Keratinocyte (primary cell): ENCODE data around the gene CXXC5. TPM values are rescaled to one million over a fixed set of nuclear protein-coding genes. Genes with fewer than 3 reads are reported as not detected.

Experiments used
- DNase-seq: peaks from one replicate; pipeline ENCODE4 v3.0.0-alpha.2; 2011; ENCODE audit warnings: low read depth, missing footprints, low spot score
- FAIRE-seq: peaks from 2 replicates; lab custom pipeline; 2011; peaks lifted over from hg19 to GRCh38; lab: Jason Lieb, UNC
- H2AFZ ChIP-seq: 2 replicates; pipeline ENCODE4 v1.6.0; 2012; ENCODE audit warnings: low read length, control low read depth, inconsistent platforms; ENCODE audit not compliant: control insufficient read depth
- H3K27ac ChIP-seq: 2 replicates; pipeline ENCODE4 v1.5.1; 2011; ENCODE audit warnings: low read length; ENCODE audit not compliant: control insufficient read depth, insufficient read depth
- H3K27me3 ChIP-seq: 3 replicates; pipeline ENCODE4 v1.6.0; 2011; ENCODE audit warnings: low read length; ENCODE audit not compliant: control insufficient read depth, insufficient read depth; ENCODE audit errors: extremely low read depth
- H3K36me3 ChIP-seq, 2 experiments: 2 replicates in 1 of 2; 3 replicates in 1 of 2; pipeline ENCODE4 v1.5.1; 2011; ENCODE audit warnings: low read length in 2 of 2, mild to moderate bottlenecking in 1 of 2; ENCODE audit not compliant: control insufficient read depth in 2 of 2, insufficient read depth in 2 of 2; ENCODE audit errors: extremely low read depth in 1 of 2
- H3K4me1 ChIP-seq: 3 replicates; pipeline ENCODE4 v1.5.1; 2011; ENCODE audit warnings: low read length; ENCODE audit not compliant: control insufficient read depth, insufficient read depth; ENCODE audit errors: extremely low read depth
- H3K4me2 ChIP-seq: 3 replicates; pipeline ENCODE4 v1.6.0; 2011; ENCODE audit warnings: low read depth, low read length; ENCODE audit not compliant: control insufficient read depth, insufficient read depth; ENCODE audit errors: extremely low read depth
- H3K4me3 ChIP-seq, 3 experiments: fragments of 200-600 bp in 1 of 3; sonication (generic) in 1 of 3; 2 replicates in 2 of 3; 3 replicates in 1 of 3; pipeline ENCODE4 v1.5.1; 2011 to 2016; ENCODE audit warnings: low read length in 3 of 3, mild to moderate bottlenecking in 3 of 3, control low read depth in 2 of 3, inconsistent platforms in 1 of 3, low read depth in 1 of 3, mixed read lengths in 1 of 3, mixed run types in 1 of 3, moderate library complexity in 1 of 3; ENCODE audit not compliant: control insufficient read depth in 2 of 3, insufficient read depth in 2 of 3; ENCODE audit errors: extremely low read depth in 1 of 3
- H3K79me2 ChIP-seq: 2 replicates; pipeline ENCODE4 v1.6.0; 2012; ENCODE audit warnings: low read length; ENCODE audit not compliant: control insufficient read depth, insufficient read depth
- H3K9ac ChIP-seq: 3 replicates; pipeline ENCODE4 v1.6.0; 2011; ENCODE audit warnings: low read length; ENCODE audit not compliant: control insufficient read depth, insufficient read depth; ENCODE audit errors: extremely low read depth
- H3K9me1 ChIP-seq: 3 replicates; pipeline ENCODE4 v1.6.0; 2011; ENCODE audit warnings: low read length; ENCODE audit not compliant: control insufficient read depth, insufficient read depth; ENCODE audit errors: extremely low read depth
- H3K9me3 ChIP-seq: 2 replicates; pipeline ENCODE4 v1.5.1; 2012; ENCODE audit warnings: low read depth, low read length; ENCODE audit not compliant: control insufficient read depth
- H4K20me1 ChIP-seq: 3 replicates; pipeline ENCODE4 v1.6.0; 2011; ENCODE audit warnings: low read length; ENCODE audit not compliant: control insufficient read depth, insufficient read depth; ENCODE audit errors: extremely low read depth
- EZH2 ChIP-seq: IDR thresholded peaks from one replicate; pipeline ENCODE4 v1.6.1; 2012; ENCODE audit warnings: inconsistent platforms, mild to moderate bottlenecking, low read length, moderate library complexity
- dilution Hi-C: fragments of 300-500 bp; cut with MboI; formaldehyde crosslinking; loops from one replicate; pipeline ENCODE4 v1.7.0; 2020; ENCODE audit warnings: low sequenced_read_pairs; ENCODE audit not compliant: extremely low pct_ligation_motif_present
- polyA plus RNA-seq, 5 experiments: library from polyadenylated mRNA; depleted of rRNA in 3 of 5; stranded (reverse) in 3 of 5; stranded (forward) in 1 of 5; unstranded in 1 of 5; fragments of >200 nt; gene quantifications; 1 replicate in 1 of 5; 2 replicates in 3 of 5; 3 replicates in 1 of 5; pipeline versions ENCODE4 v1.2.1 to v1.2.3, GENCODE V29; 2011 to 2012; ENCODE audit warnings: missing spikeins in 2 of 5, low read depth in 1 of 5, low replicate concordance in 1 of 5
- TF ChIP-seq, protein P1 (sequence below), 3 experiments: IDR thresholded peaks in 1 of 3; conservative IDR thresholded peaks in 1 of 3; optimal IDR thresholded peaks in 1 of 3; 2 replicates in 2 of 3; 3 replicates in 1 of 3; pipeline versions ENCODE3 to v1.5.1; 2011; ENCODE audit warnings: low read length in 3 of 3, mild to moderate bottlenecking in 3 of 3, moderate library complexity in 2 of 3, control low read depth in 1 of 3, inconsistent platforms in 1 of 3; ENCODE audit not compliant: insufficient read depth in 2 of 3; ENCODE audit errors: extremely low read depth in 1 of 3

The CXXC5 gene
- polyA plus RNA-seq, 1 donor (not counting 4 experiments of a cell fraction or from before 2014, with no cell fraction given), result 1.0 TPM

DNA sequence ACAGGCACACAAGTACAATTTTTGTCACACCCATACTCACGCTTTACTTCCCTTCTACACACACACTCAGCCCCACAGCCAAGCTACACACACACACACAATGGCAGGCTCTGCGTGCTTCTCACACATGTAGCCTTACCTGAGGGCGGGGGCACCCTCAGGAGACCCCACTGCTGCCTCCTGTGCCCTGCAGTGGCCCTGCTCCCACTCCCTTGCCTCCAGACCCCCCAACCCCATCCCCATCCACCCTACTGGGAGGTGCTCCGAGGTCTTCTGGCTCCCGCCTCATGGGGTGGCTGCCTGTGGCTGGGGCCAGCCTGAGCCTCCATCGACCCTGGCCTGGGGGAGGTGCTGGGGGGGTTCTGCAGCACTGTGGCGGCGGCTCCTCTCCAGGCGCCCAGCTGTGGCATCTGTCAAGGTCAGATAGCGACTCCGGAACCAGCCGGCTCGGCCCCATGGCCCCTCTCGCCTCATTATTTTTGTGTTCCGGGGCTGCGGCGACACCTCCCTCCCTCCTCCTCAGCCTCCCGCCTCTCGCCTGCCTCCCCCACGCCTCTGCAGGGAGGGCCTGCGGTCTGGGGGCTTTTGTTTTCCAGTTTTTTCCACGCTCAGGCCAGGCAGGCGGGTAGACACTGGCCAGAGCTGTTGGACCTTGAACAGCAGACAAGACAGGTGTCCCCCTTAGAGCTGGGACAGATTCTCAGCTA lies 21.7 kb downstream of the CXXC5 start:
- DNase-seq (no peak), FAIRE-seq (no peak)
- H3K9me3 ChIP-seq, result no peaks in the 10 kb centered on the region
- H3K9ac ChIP-seq, result no peak overlapping the region
- H3K9me1 ChIP-seq, result no peaks in the 10 kb centered on the region
- no peak for TF ChIP-seq EZH2
- TF ChIP-seq, protein P1, sequence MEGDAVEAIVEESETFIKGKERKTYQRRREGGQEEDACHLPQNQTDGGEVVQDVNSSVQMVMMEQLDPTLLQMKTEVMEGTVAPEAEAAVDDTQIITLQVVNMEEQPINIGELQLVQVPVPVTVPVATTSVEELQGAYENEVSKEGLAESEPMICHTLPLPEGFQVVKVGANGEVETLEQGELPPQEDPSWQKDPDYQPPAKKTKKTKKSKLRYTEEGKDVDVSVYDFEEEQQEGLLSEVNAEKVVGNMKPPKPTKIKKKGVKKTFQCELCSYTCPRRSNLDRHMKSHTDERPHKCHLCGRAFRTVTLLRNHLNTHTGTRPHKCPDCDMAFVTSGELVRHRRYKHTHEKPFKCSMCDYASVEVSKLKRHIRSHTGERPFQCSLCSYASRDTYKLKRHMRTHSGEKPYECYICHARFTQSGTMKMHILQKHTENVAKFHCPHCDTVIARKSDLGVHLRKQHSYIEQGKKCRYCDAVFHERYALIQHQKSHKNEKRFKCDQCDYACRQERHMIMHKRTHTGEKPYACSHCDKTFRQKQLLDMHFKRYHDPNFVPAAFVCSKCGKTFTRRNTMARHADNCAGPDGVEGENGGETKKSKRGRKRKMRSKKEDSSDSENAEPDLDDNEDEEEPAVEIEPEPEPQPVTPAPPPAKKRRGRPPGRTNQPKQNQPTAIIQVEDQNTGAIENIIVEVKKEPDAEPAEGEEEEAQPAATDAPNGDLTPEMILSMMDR (optimal IDR thresholded peaks at IDR 0.05 in 1 of 3, IDR thresholded peaks at IDR 0.05 in 1 of 3, conservative IDR thresholded peaks at IDR 0.05 in 1 of 3; ENCODE audit: extremely low read depth in 1 of 3, insufficient read depth in 2 of 3, low read length in 3 of 3), result no peak
- no peak overlapping the region for H3K4me3 ChIP-seq
- H3K27me3 ChIP-seq, result no peaks in the 10 kb centered on the region
- H4K20me1 ChIP-seq, result no peaks in the 10 kb centered on the region
- H3K36me3 ChIP-seq, result no peaks in the 10 kb centered on the region
- no peak overlapping the region for H3K27ac ChIP-seq
- no peak overlapping the region for H3K4me2 ChIP-seq
- dilution Hi-C loops, result no loop called here
- no peak overlapping the region for H2AFZ ChIP-seq
- H3K4me1 ChIP-seq, result peaks cover 18% of the 10 kb centered on the region
- H3K79me2 ChIP-seq, result no peaks in the 10 kb centered on the region

DNA sequence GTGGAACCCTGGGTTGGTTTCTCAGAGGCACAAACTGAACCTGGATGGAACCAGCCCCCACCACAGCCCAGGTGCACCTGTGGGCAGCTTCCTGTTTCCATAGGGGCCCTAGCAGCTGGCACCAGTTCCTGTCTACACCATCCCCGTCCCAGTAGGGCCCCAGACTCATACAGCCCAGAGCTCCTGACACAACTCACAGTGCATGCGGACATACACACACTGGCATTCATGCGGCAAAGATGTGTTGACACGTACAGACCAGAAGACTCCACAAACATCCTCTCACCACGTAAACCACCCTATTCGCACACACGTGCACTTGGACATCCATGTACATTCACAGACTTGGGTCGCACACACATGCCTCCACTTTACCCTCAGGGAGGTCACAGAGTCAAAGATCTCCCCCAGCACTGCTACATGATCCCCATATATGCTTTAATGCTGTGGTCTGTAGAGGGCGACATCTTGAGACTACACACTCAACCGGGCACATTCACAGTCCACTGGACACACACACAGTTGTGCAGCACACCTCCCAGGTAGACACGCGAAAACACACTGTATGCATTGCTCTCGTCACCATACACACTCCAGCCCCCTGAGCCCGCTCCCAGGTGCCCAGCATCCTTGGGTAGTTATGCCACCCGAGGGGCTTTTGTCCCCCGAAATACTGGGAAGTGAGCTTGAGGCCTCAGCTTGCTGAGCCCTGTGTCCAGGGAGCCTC lies 22.4 kb downstream of the CXXC5 start:
- H3K9me3 ChIP-seq, result no peaks in the 10 kb centered on the region
- TF ChIP-seq, protein P1 (optimal IDR thresholded peaks at IDR 0.05 in 1 of 3, IDR thresholded peaks at IDR 0.05 in 1 of 3, conservative IDR thresholded peaks at IDR 0.05 in 1 of 3; ENCODE audit: extremely low read depth in 1 of 3, insufficient read depth in 2 of 3, low read length in 3 of 3), result peak in 1 of 3 experiments; percentile 39
- no peak for TF ChIP-seq EZH2
- peaks cover 18% of the 10 kb centered on the region for H3K4me1 ChIP-seq
- no peak overlapping the region for H3K27ac ChIP-seq
- H3K79me2 ChIP-seq, result no peaks in the 10 kb centered on the region
- H3K9me1 ChIP-seq, result no peaks in the 10 kb centered on the region
- no peak overlapping the region for H2AFZ ChIP-seq
- no peak for DNase-seq
- H3K4me2 ChIP-seq, result no peak overlapping the region
- H3K9ac ChIP-seq, result no peak overlapping the region
- dilution Hi-C loops, result no loop called here
- no peak overlapping the region for H3K4me3 ChIP-seq
- no peaks in the 10 kb centered on the region for H3K27me3 ChIP-seq
- H3K36me3 ChIP-seq, result no peaks in the 10 kb centered on the region
- no peaks in the 10 kb centered on the region for H4K20me1 ChIP-seq
- FAIRE-seq, result no peak
